Endothelial cell of umbilical vein (primary cell): ENCODE results near the gene DNAI1. TPM values are rescaled to one million over a fixed set of nuclear protein-coding genes. Genes with fewer than 3 reads are reported as not detected.

Source experiments
- BruUV-seq: library from RNA; stranded (reverse); fragments of 400-500 nt; replicated peaks from 2 replicates; lab custom pipeline; 2021; lab: Mats Ljungman, UMichigan
- CTCF ChIA-PET: fragments of 300-600, 350-600 bp; sonication (Branson Sonifier 250); formaldehyde crosslinking; loops from one replicate; lab custom pipeline; 2021; ENCODE audit warnings: antibody characterized with exemption, inconsistent platforms; lab: Charles Lee
- POLR2A ChIA-PET: fragments of 300-600, 350-600 bp; sonication (Branson Sonifier 250); formaldehyde crosslinking; loops from one replicate; lab custom pipeline; 2021; ENCODE audit warnings: antibody characterized with exemption, inconsistent platforms; lab: Charles Lee
- DNase-seq: peaks from one replicate; pipeline ENCODE4 v3.0.0-alpha.2; 2011; ENCODE audit warnings: low read depth, low spot score
- FAIRE-seq: peaks from 2 replicates; lab custom pipeline; 2011; peaks lifted over from hg19 to GRCh38; lab: Jason Lieb, UNC
- H2AFZ ChIP-seq: 2 replicates; pipeline ENCODE4 v1.6.0; 2012; ENCODE audit warnings: low read depth, low read length, control low read depth, inconsistent platforms
- H3K27ac ChIP-seq: 2 replicates; pipeline ENCODE4 v1.5.1; 2011; ENCODE audit warnings: low read depth, mild to moderate bottlenecking, control low read depth, low read length, moderate library complexity; ENCODE audit not compliant: insufficient read depth
- H3K27me3 ChIP-seq, 2 experiments: 2 replicates each; pipeline versions ENCODE4 v1.6.0 to v1.6.1; 2011; ENCODE audit warnings: low read length in 2 of 2, mixed read lengths in 1 of 2; ENCODE audit not compliant: control insufficient read depth in 2 of 2, insufficient read depth in 2 of 2
- H3K36me3 ChIP-seq, 2 experiments: 2 replicates in 1 of 2; 3 replicates in 1 of 2; pipeline ENCODE4 v1.5.1; 2011; ENCODE audit warnings: low read length in 2 of 2, mild to moderate bottlenecking in 1 of 2, moderate library complexity in 1 of 2; ENCODE audit not compliant: control insufficient read depth in 2 of 2, insufficient read depth in 2 of 2; ENCODE audit errors: extremely low read depth in 1 of 2
- H3K4me1 ChIP-seq: 3 replicates; pipeline ENCODE4 v1.5.1; 2011; ENCODE audit warnings: mild to moderate bottlenecking, low read length; ENCODE audit not compliant: control insufficient read depth, insufficient read depth; ENCODE audit errors: extremely low read depth
- H3K4me2 ChIP-seq: 2 replicates; pipeline ENCODE4 v1.6.1; 2011; ENCODE audit warnings: low read length, control low read depth, mixed read lengths; ENCODE audit not compliant: insufficient read depth
- H3K4me3 ChIP-seq, 3 experiments: fragments of 200-600 bp in 1 of 3; sonication (generic), shearing (Covaris generic) in 1 of 3; replicated peaks in 1 of 3; 2 replicates each; pipeline ENCODE4 v1.5.1; 2011 to 2016; ENCODE audit warnings: control low read depth in 3 of 3, low read length in 3 of 3, mild to moderate bottlenecking in 2 of 3, inconsistent platforms in 1 of 3, low read depth in 1 of 3, moderate library complexity in 1 of 3; ENCODE audit not compliant: insufficient read depth in 1 of 3
- H3K79me2 ChIP-seq: 2 replicates; pipeline ENCODE4 v1.6.0; 2012; ENCODE audit warnings: low read length, inconsistent platforms; ENCODE audit not compliant: control insufficient read depth, insufficient read depth
- H3K9ac ChIP-seq: replicated peaks from 2 replicates; pipeline ENCODE3; 2011; ENCODE audit warnings: low read length, control low read depth; ENCODE audit not compliant: insufficient read depth; ENCODE audit errors: extremely low read depth
- H3K9me1 ChIP-seq: replicated peaks from 3 replicates; pipeline ENCODE4 v1.6.0; 2011; ENCODE audit warnings: mild to moderate bottlenecking, low read length; ENCODE audit not compliant: control insufficient read depth, insufficient read depth; ENCODE audit errors: extremely low read depth
- H3K9me3 ChIP-seq: replicated peaks from 2 replicates; pipeline ENCODE4 v1.5.1; 2012; ENCODE audit warnings: low read length, inconsistent platforms; ENCODE audit not compliant: control insufficient read depth, insufficient read depth
- H4K20me1 ChIP-seq: replicated peaks from 2 replicates; pipeline ENCODE3; 2011; ENCODE audit warnings: mild to moderate bottlenecking, low read length; ENCODE audit not compliant: control insufficient read depth, insufficient read depth; ENCODE audit errors: extremely low read depth
- CTCF ChIP-seq, 2 donors: IDR thresholded peaks; 1 replicate in 1 of 2; 2 replicates in 1 of 2; pipeline ENCODE4 v1.5.1; 2011; ENCODE audit warnings: low read length in 2 of 2, mild to moderate bottlenecking in 2 of 2, moderate library complexity in 2 of 2, control low read depth in 1 of 2, inconsistent platforms in 1 of 2, low read depth in 1 of 2; ENCODE audit not compliant: insufficient read depth in 1 of 2; ENCODE audit errors: extremely low read depth in 1 of 2
- EZH2 ChIP-seq: IDR thresholded peaks from 2 replicates; pipeline ENCODE4 v1.6.1; 2012; ENCODE audit warnings: borderline replicate concordance, low read depth, mild to moderate bottlenecking, moderate library complexity, low read length, inconsistent platforms; ENCODE audit not compliant: severe bottlenecking
- FOS ChIP-seq: IDR thresholded peaks from 2 replicates; pipeline ENCODE4 v1.6.1; 2011; ENCODE audit warnings: mild to moderate bottlenecking, low read length, moderate library complexity, borderline replicate concordance; ENCODE audit not compliant: insufficient read depth
- GATA2 ChIP-seq: IDR thresholded peaks from 2 replicates; pipeline ENCODE4 v1.7.0; 2011; ENCODE audit warnings: low read depth, mild to moderate bottlenecking, moderate library complexity, mixed read lengths, low read length; ENCODE audit not compliant: insufficient read length, insufficient read depth
- JUN ChIP-seq: IDR thresholded peaks from 2 replicates; pipeline ENCODE4 v1.6.1; 2011; ENCODE audit warnings: borderline replicate concordance, low read depth; ENCODE audit not compliant: insufficient read length, insufficient read depth
- MAX ChIP-seq: IDR thresholded peaks from 2 replicates; pipeline ENCODE4 v1.6.1; 2011; ENCODE audit not compliant: insufficient read depth, insufficient read length
- MYC ChIP-seq: IDR thresholded peaks from one replicate; pipeline ENCODE4 v1.6.1; 2011; ENCODE audit warnings: mild to moderate bottlenecking, low read depth, low read length
- POLR2A ChIP-seq: IDR thresholded peaks from 2 replicates; pipeline ENCODE4 v1.6.1; 2012; ENCODE audit warnings: low read depth, mild to moderate bottlenecking, control low read depth, low read length
- POLR2AphosphoS5 ChIP-seq: IDR thresholded peaks from 2 replicates; pipeline ENCODE4 v1.6.1; 2012; ENCODE audit warnings: low read depth, mild to moderate bottlenecking, control low read depth, low read length, moderate library complexity; ENCODE audit not compliant: insufficient read depth
- dilution Hi-C: fragments of 300-500 bp; cut with MboI; formaldehyde crosslinking; loops from one replicate; pipeline ENCODE4 v1.15.0; 2019; ENCODE audit warnings: low sequenced_read_pairs; ENCODE audit not compliant: extremely low pct_ligation_motif_present
- intact Hi-C: fragments of 100-400 bp; cut with micrococcal nuclease; formaldehyde crosslinking; loops from one replicate; pipeline ENCODE4 v1.10.0; 2022
- polyA plus RNA-seq, 4 experiments: library from polyadenylated mRNA; depleted of rRNA in 3 of 4; stranded (reverse) in 3 of 4; unstranded in 1 of 4; fragments of >200 nt; gene quantifications; 2 replicates each; pipeline versions ENCODE4 v1.2.1 to v1.2.3, GENCODE V29; 2011 to 2012; ENCODE audit warnings: missing spikeins in 1 of 4
- total RNA-seq: library from RNA; stranded (reverse); gene quantifications from 2 replicates; pipeline ENCODE4 v1.2.3, GENCODE V29; 2021

Gene DNAI1
- total and polyA plus RNA-seq, 2 donors (not counting 3 experiments of a cell fraction or from before 2014, with no cell fraction given): not detected

GRCh38 chr9:34517185-34517584 lies 58.6 kb downstream of the DNAI1 start:
- dilution Hi-C loops (loop anchor here (25.0 kb wide), 1 partner anchor 105 kb away; no protein-coding TSS in a partner anchor), intact Hi-C loops (no loop called here)
- Histone ChIP-seq H3K4me1 (no peaks in the 10 kb centered on the region), H2AFZ (no peak overlapping the region), H3K27ac (no peak overlapping the region), H3K4me2 (no peak overlapping the region), H3K36me3 (no peaks in the 10 kb centered on the region), H3K9me1 (no peaks in the 10 kb centered on the region), H3K9ac (no peak overlapping the region), H3K4me3 (no peak overlapping the region), H4K20me1 (no peaks in the 10 kb centered on the region), H3K9me3 (no peaks in the 10 kb centered on the region), H3K27me3 (peaks cover 8 to 9% of the 10 kb centered on the region in 2 experiments), H3K79me2 (no peaks in the 10 kb centered on the region)
- ChIA-PET POLR2A (no interaction called here), CTCF (interaction anchor here (0.7 to 1.8 kb wide), 3 partner anchors 16 to 113 kb away, joined by 3 to 4 read pairs (median 3); no protein-coding TSS in a partner anchor)
- no peak for DNase-seq
- BruUV-seq: no TSS peak
- TF ChIP-seq JUN (no peak), MAX (no peak), POLR2AphosphoS5 (no peak), POLR2A (no peak), FOS (no peak), EZH2 (no peak)
- no peak for FAIRE-seq

GRCh38 chr9:34518110-34518616 lies 59.6 kb downstream of the DNAI1 start:
- no peaks in the 10 kb centered on the region for H4K20me1 ChIP-seq
- no peaks in the 10 kb centered on the region for H3K9me3 ChIP-seq
- H3K79me2 ChIP-seq: no peaks in the 10 kb centered on the region
- TF ChIP-seq JUN (no peak), POLR2A (no peak), MYC (no peak), GATA2 (no peak), MAX (no peak), EZH2 (no peak), POLR2AphosphoS5 (no peak), FOS (no peak), CTCF (IDR thresholded peaks at IDR 0.05; ENCODE audit: extremely low read depth in 1 of 2, insufficient read depth in 1 of 2, low read depth in 1 of 2, low read length in 2 of 2) (no peak)
- H3K9ac ChIP-seq: no peak overlapping the region
- dilution Hi-C loops: loop anchor here (25.0 kb wide), 1 partner anchor 106 kb away; no protein-coding TSS in a partner anchor
- intact Hi-C loops: no loop called here
- peaks cover 3% of the 10 kb centered on the region for H3K4me1 ChIP-seq
- H3K27ac ChIP-seq: no peak overlapping the region
- no peak overlapping the region for H2AFZ ChIP-seq
- ChIA-PET CTCF (interaction anchor here (1.4 to 2.4 kb wide), 3 partner anchors 17 to 114 kb away, joined by 4 to 10 read pairs (median 6); no protein-coding TSS in a partner anchor), POLR2A (no interaction called here)
- no peaks in the 10 kb centered on the region for H3K36me3 ChIP-seq
- H3K27me3 ChIP-seq: peaks cover 9 to 11% of the 10 kb centered on the region in 2 experiments
- no peaks in the 10 kb centered on the region for H3K9me1 ChIP-seq
- no peak for FAIRE-seq
- H3K4me3 ChIP-seq: no peak overlapping the region
- no peak overlapping the region for H3K4me2 ChIP-seq
- DNase-seq: no peak
- no TSS peak for BruUV-seq
